ENCODE data around the gene ACP1.

Gene ACP1

GRCh38 chr2:264493-265468, at the start of gene ACP1:
Gene ACP1 (plus strand): TSS chr2:264947. CDS start chr2:264965, 18 bp downstream.
- DNase-seq (ENCODE audit: low read depth): peak; percentile 95

GRCh38 chr2:216068-216467, 48.7 kb upstream of the ACP1 start:
- no peak for DNase-seq (ENCODE audit: low read depth)

GRCh38 chr2:223451-223850, 41.3 kb upstream of the ACP1 start:
- no peak for DNase-seq (ENCODE audit: low read depth)

- no peak for DNase-seq (ENCODE audit: low read depth)
These were observed 40.6 kb upstream of the ACP1 start for GRCh38 chr2:223971-224760.

GRCh38 chr2:228115-228514, 36.6 kb upstream of the ACP1 start:
- DNase-seq (ENCODE audit: low read depth): no peak

GRCh38 chr2:228518-229278, 36.0 kb upstream of the ACP1 start:
- DNase-seq (ENCODE audit: low read depth): no peak

GRCh38 chr2:231521-232185, 33.1 kb upstream of the ACP1 start:
- DNase-seq (ENCODE audit: low read depth): no peak

- no peak for DNase-seq (ENCODE audit: low read depth)
These were observed 31.7 kb upstream of the ACP1 start for GRCh38 chr2:233030-233429.

- DNase-seq (ENCODE audit: low read depth): no peak
These were observed 30.3 kb upstream of the ACP1 start for GRCh38 chr2:234421-234820.

GRCh38 chr2:236993-237539, 27.7 kb upstream of the ACP1 start:
- DNase-seq (ENCODE audit: low read depth): no peak

- no peak for DNase-seq (ENCODE audit: low read depth)
These were observed 26.9 kb upstream of the ACP1 start for GRCh38 chr2:237878-238277.

GRCh38 chr2:238431-238830, 26.3 kb upstream of the ACP1 start:
- no peak for DNase-seq (ENCODE audit: low read depth)

GRCh38 chr2:238869-239268, 25.9 kb upstream of the ACP1 start:
- DNase-seq (ENCODE audit: low read depth): no peak

GRCh38 chr2:244547-244946, 20.2 kb upstream of the ACP1 start:
- DNase-seq (ENCODE audit: low read depth): no peak

GRCh38 chr2:246489-247144, 18.1 kb upstream of the ACP1 start:
- DNase-seq (ENCODE audit: low read depth): no peak

- DNase-seq (ENCODE audit: low read depth): no peak
These were observed 16.0 kb upstream of the ACP1 start for GRCh38 chr2:248724-249123.

- DNase-seq (ENCODE audit: low read depth): no peak
These were observed 15.2 kb upstream of the ACP1 start for GRCh38 chr2:249538-250042.

GRCh38 chr2:252001-252602, 12.6 kb upstream of the ACP1 start:
- no peak for DNase-seq (ENCODE audit: low read depth)

- DNase-seq (ENCODE audit: low read depth): no peak
These were observed 11.5 kb upstream of the ACP1 start for GRCh38 chr2:253202-253638.

- DNase-seq (ENCODE audit: low read depth): no peak
These were observed 10.5 kb upstream of the ACP1 start for GRCh38 chr2:254241-254640.

Measured in activated T-helper 9 cell treated with anti-CD3 and anti-CD28 coated beads, Interleukin-2, amount 50 U/mL, for 16 hours (primary cell).